ENCODE data around the gene PEAK3.
"Not testable (repeated sequence)": the region's sequence is repeated elsewhere in the genome, so short reads cannot be mapped to it uniquely, and the experiment has no call there.

DNA sequence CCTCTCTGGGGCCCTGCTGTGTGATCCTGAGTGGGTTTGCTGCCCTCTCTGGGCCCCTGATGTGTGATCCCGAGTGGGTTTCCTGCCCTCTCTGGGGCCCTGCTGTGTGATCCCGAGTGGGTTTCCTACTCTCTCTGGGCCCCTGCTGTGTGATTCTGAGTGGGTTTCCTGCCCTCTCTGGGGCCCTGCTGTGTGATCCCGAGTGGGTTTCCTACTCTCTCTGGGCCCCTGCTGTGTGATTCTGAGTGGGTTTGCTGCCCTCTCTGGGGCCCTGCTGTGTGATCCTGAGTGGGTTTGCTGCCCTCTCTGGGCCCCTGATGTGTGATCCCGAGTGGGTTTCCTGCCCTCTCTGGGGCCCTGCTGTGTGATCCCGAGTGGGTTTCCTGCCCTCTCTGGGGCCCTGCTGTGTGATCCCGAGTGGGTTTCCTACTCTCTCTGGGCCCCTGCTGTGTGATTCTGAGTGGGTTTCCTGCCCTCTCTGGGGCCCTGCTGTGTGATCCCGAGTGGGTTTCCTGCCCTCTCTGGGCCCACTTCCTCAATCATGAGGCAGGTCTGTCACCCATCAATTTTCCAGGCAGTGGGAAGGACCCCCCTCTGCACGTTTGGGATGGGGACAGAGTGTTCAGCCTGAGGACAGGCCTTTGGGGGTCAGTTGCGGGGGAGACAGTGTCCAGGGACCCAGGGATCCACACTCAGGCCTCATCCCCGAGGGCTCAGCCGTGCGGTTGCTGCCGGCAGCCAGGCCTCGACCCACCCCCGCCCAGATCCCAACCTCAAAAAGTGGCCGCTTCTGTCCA is 512 bp downstream of the PEAK3 start:
- TF ChIP-seq POLR2A, CTCF (IDR thresholded peaks at IDR 0.05): not testable (repeated sequence)
